Fibroblast of skin of left biceps (primary cell): Measurements from ENCODE around the gene DNAH5.
"Not testable (repeated sequence)": the region's sequence is repeated elsewhere in the genome, so short reads cannot be mapped to it uniquely, and the experiment has no call there.

ENCODE experiments used
- DNase-seq, 2 experiments: peaks; one replicate each; pipeline ENCODE4 v3.0.0-alpha.2; 2013; ENCODE audit warnings: low read depth in 2 of 2

Gene DNAH5

GRCh38 chr5:13944560-13945199 lies at the start of gene DNAH5:
DNAH5 (minus strand) TSS chr5:13944688; CDS start chr5:13944438, 250 bp downstream.
- no peak for DNase-seq

- DNase-seq, result no peak
Observed at GRCh38 chr5:13993926-13994325, 49.4 kb upstream of the DNAH5 start.

- no peak for DNase-seq
Observed at GRCh38 chr5:13992795-13993194, 48.3 kb upstream of the DNAH5 start.

- DNase-seq, result no peak
Observed at GRCh38 chr5:13991365-13991764, 46.9 kb upstream of the DNAH5 start.

GRCh38 chr5:13990896-13991295 lies 46.4 kb upstream of the DNAH5 start:
- no peak for DNase-seq

- no peak for DNase-seq
Observed at GRCh38 chr5:13989832-13990231, 45.3 kb upstream of the DNAH5 start.

- DNase-seq, result peak in 1 of 2 experiments; percentile 44
Observed at GRCh38 chr5:13987843-13988464, 43.5 kb upstream of the DNAH5 start.

GRCh38 chr5:13985731-13986418 lies 41.4 kb upstream of the DNAH5 start:
- peak; percentile 54 to 55 for DNase-seq

- DNase-seq, result not testable (repeated sequence)
Observed at GRCh38 chr5:13984888-13985287, 40.4 kb upstream of the DNAH5 start.

- peak in 1 of 2 experiments; percentile 17 for DNase-seq
Observed at GRCh38 chr5:13976867-13977830, 32.7 kb upstream of the DNAH5 start.

- DNase-seq, result no peak
Observed at GRCh38 chr5:13976223-13976622, 31.7 kb upstream of the DNAH5 start.

GRCh38 chr5:13975246-13975645 lies 30.8 kb upstream of the DNAH5 start:
- no peak for DNase-seq

- DNase-seq, result no peak
Observed at GRCh38 chr5:13973724-13974123, 29.2 kb upstream of the DNAH5 start.

GRCh38 chr5:13972029-13972428 lies 27.5 kb upstream of the DNAH5 start:
- no peak for DNase-seq

- peak in 1 of 2 experiments; percentile 18 for DNase-seq
Observed at GRCh38 chr5:13957032-13957645, 12.7 kb upstream of the DNAH5 start.

GRCh38 chr5:13956471-13956870 lies 12.0 kb upstream of the DNAH5 start:
- no peak for DNase-seq

- no peak for DNase-seq
Observed at GRCh38 chr5:13955896-13956295, 11.4 kb upstream of the DNAH5 start.

- no peak for DNase-seq
Observed at GRCh38 chr5:13946111-13946510, 1.6 kb upstream of the DNAH5 start.

GRCh38 chr5:13945271-13945670 lies 783 bp upstream of the DNAH5 start:
- DNase-seq, result no peak

GRCh38 chr5:13943676-13944075 lies 812 bp downstream of the DNAH5 start:
- no peak for DNase-seq

GRCh38 chr5:13941468-13941867 lies 3.0 kb downstream of the DNAH5 start:
- DNase-seq, result no peak
